NCI-H82 treated with DMSO at 0.1 percent for 48 hours (cell line): ENCODE results near the gene SPATA21.

Experiments used
- DNase-seq: peaks from one replicate; lab custom pipeline; 2025; ENCODE audit not compliant: unreplicated experiment; lab: John Stamatoyannopoulos, UW

Gene SPATA21

DNA sequence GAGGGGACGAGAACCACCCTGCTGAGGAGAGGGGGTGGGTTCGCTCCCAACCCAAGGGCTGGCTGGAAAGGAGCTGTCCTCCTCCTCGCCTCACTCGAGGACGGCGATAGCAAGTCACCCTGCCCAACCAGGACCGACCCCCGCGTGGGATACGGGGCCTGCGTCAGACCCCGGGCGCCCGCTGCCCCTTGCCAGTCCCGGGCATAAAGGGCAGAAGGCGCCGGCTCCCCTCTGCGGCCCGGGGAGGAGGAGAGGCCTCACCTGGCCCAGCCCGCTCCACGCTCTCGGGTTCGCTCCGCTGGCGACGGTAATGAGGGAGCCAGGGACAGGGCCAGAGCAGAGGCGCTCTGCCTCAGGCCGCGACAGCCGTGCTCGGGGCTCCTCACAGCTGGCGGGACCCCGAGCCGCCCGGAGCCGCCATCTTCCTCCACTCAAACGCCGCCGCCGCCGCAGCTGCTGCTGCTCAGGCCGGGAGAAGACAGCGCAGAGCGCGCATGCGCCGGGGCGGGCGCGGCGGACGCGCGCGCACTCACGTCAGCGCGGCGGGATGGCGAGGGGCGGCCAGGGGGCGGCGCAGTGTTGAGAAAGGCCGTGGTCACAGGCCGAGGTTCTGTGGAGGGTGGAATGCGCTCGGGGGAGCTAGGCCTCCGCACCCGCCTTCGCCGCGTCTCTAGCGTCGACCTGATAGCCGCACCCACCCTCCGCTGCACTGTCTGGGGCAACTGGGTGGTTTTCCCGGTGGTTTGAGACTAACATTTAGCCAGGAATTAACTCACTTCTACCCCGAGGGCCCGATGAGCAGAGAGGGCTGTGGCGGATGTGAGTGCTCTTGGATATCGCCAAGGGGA, 85.0 kb downstream of the SPATA21 start, which contains the start of gene FBXO42:
Gene FBXO42 (minus strand): TSS at position 487 of the 848 bp plus-strand sequence. CDS start 37,062 bp downstream, outside the sequence.
- DNase-seq: peak; percentile 80

DNA sequence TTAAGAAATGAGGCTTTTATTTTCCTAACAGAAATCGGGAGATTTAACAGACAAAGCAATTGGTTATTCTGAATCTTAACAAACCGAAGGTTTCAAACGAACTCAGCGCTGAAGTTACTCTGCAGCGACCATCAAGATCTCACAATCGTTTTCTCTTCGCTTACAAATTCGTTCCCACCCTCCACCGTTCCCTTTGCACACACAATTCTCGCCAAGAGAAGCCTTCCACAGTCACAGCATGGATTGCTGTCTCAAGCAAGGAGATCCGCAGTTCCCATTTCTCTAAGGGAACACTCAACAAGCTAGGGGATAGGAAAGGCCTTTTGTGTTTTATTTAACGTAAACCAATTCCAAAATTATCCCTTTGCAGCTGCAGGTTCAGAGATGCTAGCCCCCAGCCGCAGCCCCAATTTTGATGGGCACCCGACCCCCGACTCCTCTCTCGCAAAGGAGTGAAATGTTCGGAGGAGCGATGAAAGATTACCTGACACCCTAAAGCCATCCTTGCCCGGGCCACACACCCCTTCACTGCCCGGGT, 85.7 kb downstream of the SPATA21 start:
- no peak for DNase-seq

DNA sequence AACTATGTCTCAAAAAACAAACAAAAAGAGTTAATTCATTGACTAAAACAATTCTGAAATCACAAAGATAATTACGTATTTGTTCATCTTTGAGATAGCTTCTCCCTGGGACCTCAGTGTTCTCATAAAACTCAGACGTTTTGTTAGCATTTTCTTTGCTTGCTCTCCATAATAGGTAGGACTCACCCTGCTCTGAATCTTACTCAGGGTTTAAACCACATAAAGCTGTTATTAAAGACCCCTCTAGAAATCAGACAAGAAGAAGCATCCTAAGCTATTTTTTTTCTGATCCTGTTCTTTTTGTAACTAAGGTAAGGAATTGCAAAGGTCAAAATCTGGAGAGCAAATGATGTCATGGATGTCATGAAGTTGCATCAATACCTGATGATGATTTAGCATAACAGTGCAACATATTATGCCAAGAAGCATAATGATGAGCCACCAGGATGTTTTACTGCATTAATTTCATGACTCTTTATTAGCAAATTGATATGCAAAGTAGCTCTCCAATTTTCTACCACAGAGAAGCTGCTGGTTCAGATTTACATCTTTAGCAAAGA, 87.3 kb downstream of the SPATA21 start:
- no peak for DNase-seq
